ENCODE measurements around the gene CX3CL1. TPM values are rescaled to one million over a fixed set of nuclear protein-coding genes. Genes with fewer than 3 reads are reported as not detected.
A peak's percentile ranks its signal among the peaks of the same experiment; 100 is the strongest.

The CX3CL1 gene
- total RNA-seq, 6 donors from 2014 or later, result 6.3 to 106 (median 31.7) TPM

GRCh38 chr16:57380671-57381462, 8.6 kb downstream of the CX3CL1 start:
- no peaks in the 10 kb centered on the region for H3K9me3 ChIP-seq
- H3K27me3 ChIP-seq, result no peaks in the 10 kb centered on the region
- WGBS, 2 donors, result 50 to 57% methylated on average over 4 to 8 of the region's 8 CpGs
- TF ChIP-seq, protein P1, sequence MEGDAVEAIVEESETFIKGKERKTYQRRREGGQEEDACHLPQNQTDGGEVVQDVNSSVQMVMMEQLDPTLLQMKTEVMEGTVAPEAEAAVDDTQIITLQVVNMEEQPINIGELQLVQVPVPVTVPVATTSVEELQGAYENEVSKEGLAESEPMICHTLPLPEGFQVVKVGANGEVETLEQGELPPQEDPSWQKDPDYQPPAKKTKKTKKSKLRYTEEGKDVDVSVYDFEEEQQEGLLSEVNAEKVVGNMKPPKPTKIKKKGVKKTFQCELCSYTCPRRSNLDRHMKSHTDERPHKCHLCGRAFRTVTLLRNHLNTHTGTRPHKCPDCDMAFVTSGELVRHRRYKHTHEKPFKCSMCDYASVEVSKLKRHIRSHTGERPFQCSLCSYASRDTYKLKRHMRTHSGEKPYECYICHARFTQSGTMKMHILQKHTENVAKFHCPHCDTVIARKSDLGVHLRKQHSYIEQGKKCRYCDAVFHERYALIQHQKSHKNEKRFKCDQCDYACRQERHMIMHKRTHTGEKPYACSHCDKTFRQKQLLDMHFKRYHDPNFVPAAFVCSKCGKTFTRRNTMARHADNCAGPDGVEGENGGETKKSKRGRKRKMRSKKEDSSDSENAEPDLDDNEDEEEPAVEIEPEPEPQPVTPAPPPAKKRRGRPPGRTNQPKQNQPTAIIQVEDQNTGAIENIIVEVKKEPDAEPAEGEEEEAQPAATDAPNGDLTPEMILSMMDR (IDR thresholded peaks at IDR 0.05), result no peak
- TF ChIP-seq EP300 (IDR thresholded peaks at IDR 0.05), result no peak
- TF ChIP-seq POLR2A (IDR thresholded peaks at IDR 0.05), result no peak
- TF ChIP-seq POLR2AphosphoS5 (IDR thresholded peaks at IDR 0.05), result no peak
- ATAC-seq (ENCODE audit: low FRiP score in 2 of 2) (no peak), DNase-seq (no peak)
- H3K4me3 ChIP-seq, result no peak overlapping the region
- H3K4me1 ChIP-seq, result peaks cover 22 to 61% (median 39%) of the 10 kb centered on the region in 4 donors
- peaks cover 0 to 28% (median 7%) of the 10 kb centered on the region in 4 donors for H3K36me3 ChIP-seq
- H3K27ac ChIP-seq, result peak overlapping the region; percentile 4 to 32 (median 21)

GRCh38 chr16:57381791-57382534, 9.7 kb downstream of the CX3CL1 start:
- ATAC-seq (ENCODE audit: low FRiP score in 2 of 2), result no peak
- WGBS, 2 donors, result 93 to 94% methylated on average over 6 to 34 of the region's 35 CpGs
- peak in 1 of 2 donors; percentile 68 for DNase-seq
- Histone ChIP-seq H3K4me1 (peaks cover 28 to 57% (median 39%) of the 10 kb centered on the region in 4 donors), H3K36me3 (peaks cover 0 to 28% (median 7%) of the 10 kb centered on the region in 4 donors), H3K9me3 (no peaks in the 10 kb centered on the region), H3K27ac (peak overlapping the region in 2 of 4 donors; percentile 5 to 32), H3K4me3 (no peak overlapping the region), H3K27me3 (no peaks in the 10 kb centered on the region)
- TF ChIP-seq, protein P1 (IDR thresholded peaks at IDR 0.05), result no peak
- TF ChIP-seq POLR2A (IDR thresholded peaks at IDR 0.05), result no peak
- TF ChIP-seq EP300 (IDR thresholded peaks at IDR 0.05), result no peak
- no peak for TF ChIP-seq POLR2AphosphoS5 (IDR thresholded peaks at IDR 0.05)

DNA sequence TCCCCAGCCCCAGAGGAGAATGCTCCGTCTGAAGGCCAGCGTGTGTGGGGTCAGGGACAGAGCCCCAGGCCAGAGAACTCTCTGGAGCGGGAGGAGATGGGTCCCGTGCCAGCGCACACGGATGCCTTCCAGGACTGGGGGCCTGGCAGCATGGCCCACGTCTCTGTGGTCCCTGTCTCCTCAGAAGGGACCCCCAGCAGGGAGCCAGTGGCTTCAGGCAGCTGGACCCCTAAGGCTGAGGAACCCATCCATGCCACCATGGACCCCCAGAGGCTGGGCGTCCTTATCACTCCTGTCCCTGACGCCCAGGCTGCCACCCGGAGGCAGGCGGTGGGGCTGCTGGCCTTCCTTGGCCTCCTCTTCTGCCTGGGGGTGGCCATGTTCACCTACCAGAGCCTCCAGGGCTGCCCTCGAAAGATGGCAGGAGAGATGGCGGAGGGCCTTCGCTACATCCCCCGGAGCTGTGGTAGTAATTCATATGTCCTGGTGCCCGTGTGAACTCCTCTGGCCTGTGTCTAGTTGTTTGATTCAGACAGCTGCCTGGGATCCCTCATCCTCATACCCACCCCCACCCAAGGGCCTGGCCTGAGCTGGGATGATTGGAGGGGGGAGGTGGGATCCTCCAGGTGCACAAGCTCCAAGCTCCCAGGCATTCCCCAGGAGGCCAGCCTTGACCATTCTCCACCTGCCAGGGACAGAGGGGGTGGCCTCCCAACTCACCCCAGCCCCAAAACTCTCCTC, 10.4 kb downstream of the CX3CL1 start:
- ATAC-seq (ENCODE audit: low FRiP score in 2 of 2), result no peak
- Histone ChIP-seq H3K36me3 (peaks cover 0 to 28% (median 7%) of the 10 kb centered on the region in 4 donors), H3K4me3 (no peak overlapping the region), H3K27ac (peak overlapping the region in 2 of 4 donors; percentile 8 to 61), H3K9me3 (no peaks in the 10 kb centered on the region), H3K4me1 (peaks cover 20 to 51% (median 39%) of the 10 kb centered on the region in 4 donors), H3K27me3 (no peaks in the 10 kb centered on the region)
- TF ChIP-seq POLR2AphosphoS5 (IDR thresholded peaks at IDR 0.05), result no peak
- TF ChIP-seq, protein P1 (IDR thresholded peaks at IDR 0.05), result no peak
- TF ChIP-seq POLR2A (IDR thresholded peaks at IDR 0.05), result no peak
- no peak for TF ChIP-seq EP300 (IDR thresholded peaks at IDR 0.05)
- peak in 1 of 2 donors; percentile 45 for DNase-seq
- 87 to 93% methylated on average over 3 to 15 of the region's 16 CpGs for WGBS, 2 donors

- TF ChIP-seq POLR2AphosphoS5 (IDR thresholded peaks at IDR 0.05), result no peak
- no peak for TF ChIP-seq POLR2A (IDR thresholded peaks at IDR 0.05)
- TF ChIP-seq, protein P1 (IDR thresholded peaks at IDR 0.05), result no peak
- no peak for TF ChIP-seq EP300 (IDR thresholded peaks at IDR 0.05)
- Histone ChIP-seq H3K36me3 (peaks cover 0 to 28% (median 7%) of the 10 kb centered on the region in 4 donors), H3K9me3 (no peaks in the 10 kb centered on the region), H3K27ac (peak overlapping the region in 2 of 4 donors; percentile 8 to 61), H3K27me3 (no peaks in the 10 kb centered on the region), H3K4me3 (no peak overlapping the region), H3K4me1 (peaks cover 18 to 43% (median 37%) of the 10 kb centered on the region in 4 donors)
- WGBS, 2 donors, result 79 to 80% methylated on average over 4 to 8 of the region's 8 CpGs
- no peak for DNase-seq
- peak in 1 of 2 donors; percentile 64 for ATAC-seq (ENCODE audit: low FRiP score in 2 of 2)
Measured at GRCh38 chr16:57383276-57384247, 11.3 kb downstream of the CX3CL1 start.

Data from upper lobe of left lung (tissue), 6 donors.